ENCODE data around the gene LMNB1. TPM values are rescaled to one million over a fixed set of nuclear protein-coding genes. Genes with fewer than 3 reads are reported as not detected.
"Not testable (repeated sequence)": the region's sequence is repeated elsewhere in the genome, so short reads cannot be mapped to it uniquely, and the experiment has no call there.

The LMNB1 gene
- total RNA-seq, 1 experiment from 2014 or later = 31.6 TPM

GRCh38 chr5:126810596-126811380 is 33.9 kb downstream of the LMNB1 start:
- Mint-ChIP-seq H3K4me3 (ENCODE audit: unreplicated experiment) (no peak overlapping the region), H3K4me1 (ENCODE audit: insufficient read depth, unreplicated experiment) (peaks cover 5% of the 10 kb centered on the region), H3K36me3 (ENCODE audit: insufficient read depth, unreplicated experiment) (peaks cover 42% of the 10 kb centered on the region), H3K9me3 (ENCODE audit: unreplicated experiment) (no peaks in the 10 kb centered on the region), H3K27ac (ENCODE audit: low read depth, unreplicated experiment) (peak overlapping the region; percentile 27), H3K27me3 (ENCODE audit: insufficient read depth, unreplicated experiment) (no peaks in the 10 kb centered on the region)
- DNase-seq (ENCODE audit: unreplicated experiment) = no peak
- CTCF ChIA-PET = interaction anchor here (0.6 to 5.9 kb wide), 12 partner anchors 9 to 682 kb away, joined by 3 to 61 read pairs (median 6); partner anchors contain the start of gene LMNB1
- intact Hi-C loops (cut with micrococcal nuclease) = no loop called here
- TF ChIP-seq CTCF (IDR thresholded peaks at IDR 0.05; ENCODE audit: unreplicated experiment) = no peak
- POLR2A ChIA-PET = interaction anchor here (0.6 to 1.6 kb wide), 3 partner anchors 13 to 135 kb away, joined by 3 to 6 read pairs (median 3); partner anchors contain the start of gene LMNB1
- no TSS peak for BruUV-seq (replicated peaks)

GRCh38 chr5:126811515-126812198 is 34.7 kb downstream of the LMNB1 start:
- BruUV-seq (replicated peaks) = no TSS peak
- H3K27me3 Mint-ChIP-seq (ENCODE audit: insufficient read depth, unreplicated experiment) = no peaks in the 10 kb centered on the region

GRCh38 chr5:126812199-126812570 is 35.2 kb downstream of the LMNB1 start:
- ChIA-PET POLR2A (interaction anchor here (0.6 to 1.0 kb wide), 2 partner anchors 19 to 435 kb away, joined by 3 read pairs; no protein-coding TSS in a partner anchor), CTCF (interaction anchor here (0.5 to 5.9 kb wide), 9 partner anchors 10 to 681 kb away, joined by 3 to 61 read pairs (median 4); partner anchors contain the start of gene LMNB1)
- peaks cover 39% of the 10 kb centered on the region for H3K36me3 Mint-ChIP-seq (ENCODE audit: insufficient read depth, unreplicated experiment)
- H3K27ac Mint-ChIP-seq (ENCODE audit: low read depth, unreplicated experiment) = no peak overlapping the region
- intact Hi-C loops (cut with micrococcal nuclease) = no loop called here
- H3K4me3 Mint-ChIP-seq (ENCODE audit: unreplicated experiment) = no peak overlapping the region
- no peak for DNase-seq (ENCODE audit: unreplicated experiment)
- no peak for TF ChIP-seq CTCF (IDR thresholded peaks at IDR 0.05; ENCODE audit: unreplicated experiment)
- H3K9me3 Mint-ChIP-seq (ENCODE audit: unreplicated experiment) = no peaks in the 10 kb centered on the region
- no peaks in the 10 kb centered on the region for H3K27me3 Mint-ChIP-seq (ENCODE audit: insufficient read depth, unreplicated experiment)
- BruUV-seq (replicated peaks) = TSS peak; percentile 17
- peaks cover 5% of the 10 kb centered on the region for H3K4me1 Mint-ChIP-seq (ENCODE audit: insufficient read depth, unreplicated experiment)

More at GRCh38 chr5:126811515-126812198, 34.7 kb downstream of the LMNB1 start:
- intact Hi-C loops (cut with micrococcal nuclease) = no loop called here
- Mint-ChIP-seq H3K9me3 (ENCODE audit: unreplicated experiment) (no peaks in the 10 kb centered on the region), H3K4me1 (ENCODE audit: insufficient read depth, unreplicated experiment) (peaks cover 5% of the 10 kb centered on the region), H3K36me3 (ENCODE audit: insufficient read depth, unreplicated experiment) (peaks cover 42% of the 10 kb centered on the region), H3K4me3 (ENCODE audit: unreplicated experiment) (no peak overlapping the region), H3K27ac (ENCODE audit: low read depth, unreplicated experiment) (peak overlapping the region; percentile 27)
- CTCF ChIA-PET = interaction anchor here (0.5 to 5.9 kb wide), 12 partner anchors 10 to 681 kb away, joined by 3 to 61 read pairs (median 4); partner anchors contain the start of gene LMNB1
- TF ChIP-seq CTCF (IDR thresholded peaks at IDR 0.05; ENCODE audit: unreplicated experiment) = no peak
- POLR2A ChIA-PET = interaction anchor here (0.6 to 1.0 kb wide), 4 partner anchors 12 to 436 kb away, joined by 3 read pairs; no protein-coding TSS in a partner anchor
- DNase-seq (ENCODE audit: unreplicated experiment) = no peak

GRCh38 chr5:126813799-126814198 is 36.9 kb downstream of the LMNB1 start:
- H3K27ac Mint-ChIP-seq (ENCODE audit: low read depth, unreplicated experiment); POLR2A ChIA-PET; DNase-seq (ENCODE audit: unreplicated experiment); H3K4me3 Mint-ChIP-seq (ENCODE audit: unreplicated experiment); H3K9me3 Mint-ChIP-seq (ENCODE audit: unreplicated experiment); H3K4me1 Mint-ChIP-seq (ENCODE audit: insufficient read depth, unreplicated experiment); intact Hi-C loops (cut with micrococcal nuclease); H3K27me3 Mint-ChIP-seq (ENCODE audit: insufficient read depth, unreplicated experiment); BruUV-seq (replicated peaks): not testable (repeated sequence)
- CTCF ChIA-PET = interaction anchor here (1.0 to 2.5 kb wide), 3 partner anchors 8 to 694 kb away, joined by 3 to 12 read pairs (median 6); no protein-coding TSS in a partner anchor
- H3K36me3 Mint-ChIP-seq (ENCODE audit: insufficient read depth, unreplicated experiment) = peaks cover 42% of the 10 kb centered on the region
